M059J (cell line): ENCODE results near the gene AGAP1. TPM values are rescaled to one million over a fixed set of nuclear protein-coding genes. Genes with fewer than 3 reads are reported as not detected.

ENCODE experiments used
- DNase-seq: peaks from one replicate; pipeline ENCODE4 v3.0.0-alpha.2; 2012; ENCODE audit warnings: low read depth
- total RNA-seq: library from RNA; depleted of rRNA; stranded (reverse); fragments of >200 nt; shearing (Covaris generic); gene quantifications from 2 replicates; pipeline ENCODE4 v1.2.3, GENCODE V29; 2014

Gene AGAP1
- total RNA-seq, 1 experiment from 2014 or later = 8.7 TPM

GRCh38 chr2:235489897-235490296 is 3.9 kb upstream of the AGAP1 start:
- no peak for DNase-seq

DNA sequence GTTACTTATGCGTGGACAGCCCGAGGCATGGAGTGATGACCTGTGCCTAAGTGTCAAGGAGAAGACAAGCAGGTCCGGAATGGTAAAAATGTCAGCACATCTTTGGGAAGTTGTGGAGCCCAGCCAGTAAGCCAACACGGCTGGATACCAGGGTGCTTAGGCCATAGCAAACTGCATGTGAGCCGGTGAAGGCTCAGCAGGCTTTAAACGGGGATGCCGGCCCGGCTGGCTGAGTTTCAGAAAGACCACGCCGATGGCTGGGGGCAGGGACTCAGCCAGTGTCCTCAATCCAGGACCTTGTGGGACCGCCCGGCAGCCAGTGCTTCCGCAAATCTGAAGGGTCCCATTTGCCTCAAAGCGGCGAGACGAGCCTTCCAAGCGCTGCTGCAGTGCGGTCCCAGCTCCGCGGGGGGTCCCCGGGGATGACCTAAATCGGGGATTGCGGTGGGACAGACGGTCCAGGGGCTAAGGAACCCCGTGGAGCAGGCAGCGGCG is 946 bp upstream of the AGAP1 start:
- DNase-seq = no peak

GRCh38 chr2:235493402-235493774 is 455 bp upstream of the AGAP1 start:
- no peak for DNase-seq

DNA sequence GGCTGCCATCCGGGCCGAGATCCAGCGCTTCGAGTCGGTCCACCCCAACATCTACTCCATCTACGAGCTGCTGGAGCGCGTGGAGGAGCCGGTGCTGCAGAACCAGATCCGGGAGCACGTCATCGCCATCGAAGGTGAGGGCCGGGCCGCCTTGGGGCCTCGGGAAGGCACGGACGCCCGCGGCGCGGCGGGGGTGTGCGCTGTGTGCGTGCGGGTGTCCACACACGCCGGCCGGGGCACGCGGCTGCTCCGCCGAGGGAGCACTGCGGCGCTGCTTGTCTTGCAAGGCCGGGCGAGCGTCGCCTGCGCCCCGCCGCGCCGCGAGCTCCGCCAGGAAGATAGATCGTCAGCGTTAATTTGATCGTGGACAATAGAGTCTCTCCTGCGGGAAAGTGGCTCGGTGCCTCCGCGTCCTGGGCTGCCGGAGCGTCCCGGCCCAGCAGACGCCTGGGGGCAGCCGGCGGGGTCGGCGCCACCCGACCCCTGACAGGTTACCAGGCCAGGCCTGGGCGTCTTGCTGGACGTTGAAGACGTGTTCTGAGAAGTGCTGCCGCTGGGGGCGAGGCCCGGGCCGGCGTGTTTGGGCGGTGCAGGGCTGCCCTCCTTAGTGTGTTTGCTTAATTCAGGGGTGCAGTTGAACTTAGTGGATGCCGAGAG is 1.0 kb downstream of the AGAP1 start:
- DNase-seq = peak; percentile 34

- DNase-seq = no peak
Measured at GRCh38 chr2:235495373-235496238, 1.8 kb downstream of the AGAP1 start.

GRCh38 chr2:235496239-235496621 is 2.4 kb downstream of the AGAP1 start:
- DNase-seq = peak; percentile 49

DNA sequence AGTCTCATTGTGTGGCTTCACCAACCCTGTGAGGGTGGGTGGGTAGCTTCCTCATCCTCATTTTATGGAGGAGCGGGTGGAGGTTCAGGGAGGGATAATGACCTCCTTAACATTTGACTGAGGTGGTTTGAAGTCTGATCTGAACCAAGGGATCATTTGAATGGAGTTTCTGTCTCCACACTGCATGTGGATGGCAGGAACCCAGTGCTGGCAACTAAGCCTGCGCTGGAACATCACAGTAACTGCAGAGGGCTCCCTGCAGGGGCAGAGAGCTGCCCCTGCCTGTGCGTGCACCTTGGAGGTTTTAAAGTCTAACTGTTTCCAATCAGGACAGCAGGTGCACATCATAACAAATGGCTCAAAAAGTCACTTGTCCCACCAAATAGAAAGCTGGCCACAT is 3.3 kb downstream of the AGAP1 start:
- no peak for DNase-seq

- peak; percentile 39 for DNase-seq
Measured at GRCh38 chr2:235498541-235498940, 4.7 kb downstream of the AGAP1 start.

GRCh38 chr2:235498946-235499812 is 5.3 kb downstream of the AGAP1 start:
- no peak for DNase-seq

GRCh38 chr2:235500110-235500760 is 6.4 kb downstream of the AGAP1 start:
- no peak for DNase-seq

GRCh38 chr2:235500761-235501672 is 7.2 kb downstream of the AGAP1 start:
- DNase-seq = peak; percentile 70

- no peak for DNase-seq
Measured at GRCh38 chr2:235501673-235502031, 7.8 kb downstream of the AGAP1 start.

GRCh38 chr2:235502336-235502735 is 8.5 kb downstream of the AGAP1 start:
- DNase-seq = no peak

GRCh38 chr2:235504441-235505180 is 10.8 kb downstream of the AGAP1 start:
- DNase-seq = no peak

- peak; percentile 14 for DNase-seq
Measured at GRCh38 chr2:235505181-235505741, 11.4 kb downstream of the AGAP1 start.

GRCh38 chr2:235506291-235506996 is 12.6 kb downstream of the AGAP1 start:
- DNase-seq = no peak

DNA sequence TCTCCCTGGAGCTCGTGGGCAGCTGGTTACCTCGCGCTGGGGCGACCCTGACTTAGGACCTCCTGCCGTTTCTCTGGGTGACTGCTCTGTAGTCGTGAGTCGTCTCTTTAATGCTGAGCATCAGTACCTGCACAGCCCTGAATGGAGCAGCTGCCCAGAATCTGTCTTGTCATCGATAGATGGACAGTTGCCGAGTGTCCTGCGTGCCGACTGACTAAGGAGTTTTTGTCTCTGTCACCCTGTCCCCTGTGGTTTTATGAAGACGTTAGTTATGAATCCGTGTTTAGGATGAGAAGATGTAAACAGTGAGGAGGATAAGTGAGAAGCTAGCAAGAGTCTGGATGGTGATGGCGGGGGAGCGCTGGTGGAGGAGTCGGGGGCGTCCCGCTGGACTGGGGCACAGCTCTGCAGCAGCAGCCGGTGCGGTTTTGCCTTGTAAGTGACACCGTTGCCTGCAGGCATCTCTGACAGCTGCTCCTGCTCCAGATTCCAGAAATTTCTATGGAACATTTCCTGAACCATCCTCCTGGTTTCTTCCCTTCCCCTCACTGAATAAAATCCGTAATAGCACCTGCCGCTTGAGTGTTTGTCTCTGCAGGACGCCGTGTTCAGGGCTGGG is 13.3 kb downstream of the AGAP1 start:
- no peak for DNase-seq

- DNase-seq = no peak
Measured at GRCh38 chr2:235507928-235508327, 14.1 kb downstream of the AGAP1 start.
